K562 (cell line): ENCODE data around the gene TWIST1. TPM values are rescaled to one million over a fixed set of nuclear protein-coding genes. Genes with fewer than 3 reads are reported as not detected.

Source experiments
- ATAC-seq: fragments of 200-7000 bp; cut with Tn5 transposase; 3 replicates; pipeline ENCODE4 v1.9.1; 2020; ENCODE audit warnings: moderate library complexity
- BruUV-seq: library from RNA; stranded (reverse); fragments of 400-500 nt; replicated peaks from 2 replicates; lab custom pipeline; 2021; lab: Mats Ljungman, UMichigan
- CTCF ChIA-PET: fragments of 300-600 bp; formaldehyde crosslinking; extraction: SDS; loops from one replicate; lab custom pipeline; 2021; ENCODE audit warnings: low intra/inter-chr PET ratio; lab: Yijun Ruan, JAX
- POLR2A ChIA-PET: fragments of 300-600, 350-650 bp; sonication (Branson Sonifier 250); formaldehyde crosslinking; extraction: SDS; loops from one replicate; lab custom pipeline; 2021; ENCODE audit warnings: antibody characterized with exemption, inconsistent platforms; lab: Yijun Ruan, JAX
- DNase-seq, 4 experiments: peaks; one replicate each; pipeline versions ENCODE4 v3.0.0 to v3.0.0-alpha.2; 2011 to 2018; ENCODE audit warnings: low spot score in 3 of 4, mixed read lengths in 3 of 4; ENCODE audit errors: extremely low read depth in 1 of 4
- FAIRE-seq: peaks from 2 replicates; lab custom pipeline; 2011; peaks lifted over from hg19 to GRCh38; lab: Jason Lieb, UNC
- H2AFZ ChIP-seq: 2 replicates; pipeline ENCODE4 v1.6.0; 2011; ENCODE audit warnings: low read depth, low read length, control low read depth, inconsistent platforms
- H3K27ac ChIP-seq: fragments of 200-600 bp; 3 replicates; pipeline ENCODE4 v1.8.0; 2011; ENCODE audit warnings: low read depth, mild to moderate bottlenecking, control low read depth, inconsistent platforms, low read length, moderate library complexity, mixed read lengths; ENCODE audit errors: extremely low read depth
- H3K27me3 ChIP-seq, 2 experiments: fragments of 300-600 bp in 1 of 2; 2 replicates in 1 of 2; 3 replicates in 1 of 2; pipeline versions ENCODE4 v1.6.0 to v1.8.0; 2011; ENCODE audit warnings: inconsistent platforms in 2 of 2, low read length in 2 of 2, mild to moderate bottlenecking in 1 of 2, mixed read lengths in 1 of 2, moderate library complexity in 1 of 2; ENCODE audit not compliant: control insufficient read depth in 2 of 2, insufficient read depth in 2 of 2
- H3K36me3 ChIP-seq: fragments of 300-600 bp; 3 replicates; pipeline ENCODE4 v1.8.0; 2011; ENCODE audit warnings: mild to moderate bottlenecking, low read length, inconsistent platforms; ENCODE audit not compliant: control insufficient read depth, insufficient read depth
- H3K4me1 ChIP-seq, 2 experiments: fragments of 200-600 bp in 1 of 2; replicated peaks in 1 of 2; 2 replicates in 1 of 2; 3 replicates in 1 of 2; pipeline versions ENCODE4 v1.5.1 to v1.8.0; 2011; ENCODE audit warnings: inconsistent platforms in 2 of 2, low read length in 2 of 2, mild to moderate bottlenecking in 1 of 2, mixed read lengths in 1 of 2, moderate library complexity in 1 of 2; ENCODE audit not compliant: control insufficient read depth in 2 of 2, insufficient read depth in 2 of 2
- H3K4me2 ChIP-seq: 2 replicates; pipeline ENCODE4 v1.6.1; 2011; ENCODE audit warnings: low read length, control low read depth, inconsistent platforms, mixed read lengths; ENCODE audit not compliant: insufficient read depth
- H3K4me3 ChIP-seq: fragments of 200-600 bp; sonication (generic), shearing (Covaris generic); 2 replicates; pipeline ENCODE4 v1.5.1; 2016; ENCODE audit warnings: control low read depth, inconsistent platforms
- H3K79me2 ChIP-seq: fragments of 200-600 bp; 3 replicates; pipeline ENCODE4 v1.8.0; 2011; ENCODE audit warnings: low read length, inconsistent platforms; ENCODE audit not compliant: control insufficient read depth, insufficient read depth
- H3K9ac ChIP-seq, 2 experiments: 2 replicates each; pipeline versions ENCODE4 v1.6.0 to v1.6.1; 2011; ENCODE audit warnings: low read depth in 2 of 2, low read length in 2 of 2, control low read depth in 1 of 2, inconsistent platforms in 1 of 2, mild to moderate bottlenecking in 1 of 2, mixed read lengths in 1 of 2; ENCODE audit not compliant: insufficient read depth in 1 of 2
- H3K9me1 ChIP-seq: one replicate; pipeline ENCODE4 v1.6.0; 2011; ENCODE audit warnings: inconsistent platforms, mild to moderate bottlenecking, low read length, moderate library complexity; ENCODE audit not compliant: control insufficient read depth, insufficient read depth
- H3K9me3 ChIP-seq: replicated peaks from 2 replicates; pipeline ENCODE4 v1.5.1; 2011; ENCODE audit warnings: low read depth, low read length, inconsistent platforms; ENCODE audit not compliant: control insufficient read depth, insufficient read depth
- H4K20me1 ChIP-seq: replicated peaks from 2 replicates; pipeline ENCODE4 v1.6.1; 2011; ENCODE audit warnings: low read length, inconsistent platforms, mixed read lengths; ENCODE audit not compliant: control insufficient read depth, insufficient read depth
- CEBPB ChIP-seq: fragments of 450-650 bp; IDR thresholded peaks from 2 replicates; pipeline ENCODE4 v1.6.1; 2016; ENCODE audit warnings: missing genetic modification characterization, missing compliant biosample characterization
- FIP1L1 ChIP-seq: fragments of 200-400 bp; formaldehyde crosslinking; IDR thresholded peaks from 2 replicates; pipeline ENCODE4 v1.6.1; 2018; ENCODE audit warnings: mild to moderate bottlenecking, low read depth, low read length; ENCODE audit not compliant: poor library complexity, severe bottlenecking
- HNRNPH1 ChIP-seq: fragments of 200-400 bp; formaldehyde crosslinking; optimal IDR thresholded peaks from 2 replicates; pipeline ENCODE3; 2017; ENCODE audit warnings: low read depth, mild to moderate bottlenecking, low read length, moderate library complexity
- HOXB6 ChIP-seq: fragments of 250-450 bp; sonication (Bioruptor Pico); IDR thresholded peaks from 2 replicates; pipeline ENCODE4 v1.5.1; 2022; ENCODE audit warnings: mild to moderate bottlenecking, borderline replicate concordance
- MYNN ChIP-seq, 2 experiments: sonication (generic); formaldehyde crosslinking in 1 of 2; IDR thresholded peaks; 2 replicates each; pipeline versions ENCODE4 v1.5.0 to v1.6.1; 2016 to 2020; ENCODE audit warnings: antibody characterized with exemption in 1 of 2, missing genetic modification reagents in 1 of 2
- PATZ1 ChIP-seq: fragments of 250-450 bp; sonication (Bioruptor Pico); IDR thresholded peaks from 2 replicates; pipeline ENCODE4 v1.5.0; 2020; ENCODE audit warnings: mild to moderate bottlenecking, borderline replicate concordance
- PYGO2 ChIP-seq: fragments of 450-650 bp; IDR thresholded peaks from 2 replicates; pipeline ENCODE4 v1.6.1; 2016; ENCODE audit warnings: mild to moderate bottlenecking, missing genetic modification characterization, moderate library complexity, missing compliant biosample characterization
- RB1 ChIP-seq: fragments of 450-650 bp; IDR thresholded peaks from 2 replicates; pipeline ENCODE4 v1.6.1; 2017; ENCODE audit warnings: low read depth, mild to moderate bottlenecking
- SUPT5H ChIP-seq: fragments of 450-650 bp; IDR thresholded peaks from 2 replicates; pipeline ENCODE4 v1.6.1; 2016
- WHSC1 ChIP-seq: IDR thresholded peaks from one replicate; pipeline ENCODE4 v1.6.1; 2012; ENCODE audit warnings: low read length, control low read depth, inconsistent platforms
- ZNF282 ChIP-seq: sonication (generic); formaldehyde crosslinking; IDR thresholded peaks from 2 replicates; pipeline ENCODE4 v1.8.1; 2023; ENCODE audit warnings: missing genetic modification reagents
- ZNF444 ChIP-seq: fragments of 250-450 bp; sonication (Bioruptor Pico); IDR thresholded peaks from 2 replicates; pipeline ENCODE4 v1.4.0; 2020; ENCODE audit warnings: mild to moderate bottlenecking, moderate library complexity
- ZNF655 ChIP-seq: fragments of 250-450 bp; sonication (Bioruptor Pico); IDR thresholded peaks from 2 replicates; pipeline ENCODE4 v1.5.0; 2021
- ZNF77 ChIP-seq: fragments of 250-450 bp; sonication (Bioruptor Pico); IDR thresholded peaks from 2 replicates; pipeline ENCODE4 v1.5.0; 2020
- WGBS: fragments of 100-300 bp; shearing (Covaris generic); methylation state at CpG from one replicate; pipeline ENCODE4 v1.1.6; 2016; ENCODE audit warnings: low coverage, mixed read lengths; ENCODE audit not compliant: insufficient coverage; ENCODE audit errors: missing lambda C conversion rate; 5-methylcytosine and 5-hydroxymethylcytosine counted together
- in situ Hi-C: fragments of 300-500 bp; cut with MboI; formaldehyde crosslinking; loops from 4 replicates; pipeline ENCODE4 v1.15.0; 2018; ENCODE audit warnings: inconsistent platforms, mixed read lengths
- intact Hi-C: fragments of 100-400 bp; cut with micrococcal nuclease; formaldehyde crosslinking; loops from 2 replicates; pipeline ENCODE4 v1.14.2; 2022
- polyA plus RNA-seq, 8 experiments: library from polyadenylated mRNA; depleted of rRNA in 4 of 8; stranded (reverse) in 5 of 8; unstranded in 3 of 8; fragments of >200 nt; fragmentation: Nextera tagmentation in 2 of 8; fragmentation: Illumina TruSeq in 1 of 8; extraction: Ambion mirVana in 2 of 8; extraction: Trizol in 1 of 8; gene quantifications; 2 replicates each; pipeline versions ENCODE4 v1.2.1 to v1.2.3, GENCODE V29; 2011 to 2014; ENCODE audit warnings: inconsistent platforms in 1 of 8, missing spikeins in 1 of 8
- total RNA-seq, 7 experiments: library from RNA; depleted of rRNA in 6 of 7; stranded (reverse); fragments of >200 nt in 6 of 7; fragmentation: Illumina TruSeq in 2 of 7; extraction: Trizol in 2 of 7; gene quantifications; 2 replicates each; pipeline versions ENCODE4 v1.2.1 to v1.2.3, GENCODE V29; 2011 to 2021; ENCODE audit warnings: low replicate concordance in 1 of 7

TWIST1 gene
- total and polyA plus RNA-seq, 9 of the 15 experiments (the other 6 are each of a cell fraction or from before 2014, with no cell fraction given), result 0.10 to 0.86 (median 0.15) TPM; not detected in 2

- H3K9ac ChIP-seq, result no peak overlapping the region
- no peaks in the 10 kb centered on the region for H3K79me2 ChIP-seq
- no peaks in the 10 kb centered on the region for H3K9me1 ChIP-seq
- no peaks in the 10 kb centered on the region for H3K36me3 ChIP-seq
- H3K27me3 ChIP-seq, result no peaks in the 10 kb centered on the region
- no peak overlapping the region for H2AFZ ChIP-seq
- FAIRE-seq (no peak), ATAC-seq (no peak), DNase-seq (no peak)
- TF ChIP-seq PATZ1 (CRISPR knock-in tag) (no peak), SUPT5H (no peak), ZNF77 (CRISPR knock-in tag) (no peak), CEBPB (tag) (no peak), ZNF282 (CRISPR knock-in tag) (no peak), WHSC1 (no peak), ZNF655 (no peak), MYNN (IDR thresholded peaks at IDR 0.05) (no peak), MYNN (CRISPR knock-in tag; IDR thresholded peaks at IDR 0.05) (no peak), RB1 (no peak), FIP1L1 (no peak), PYGO2 (no peak), ZNF444 (no peak), HOXB6 (CRISPR knock-in tag) (no peak), HNRNPH1 (no peak)
- no peak overlapping the region for H3K27ac ChIP-seq
- POLR2A ChIA-PET, result no interaction called here
- CTCF ChIA-PET, result no interaction called here
- H4K20me1 ChIP-seq, result no peaks in the 10 kb centered on the region
- H3K4me1 ChIP-seq, result no peaks in the 10 kb centered on the region
- under 1% methylated on average over 19 of the region's 19 CpGs for WGBS
- no peak overlapping the region for H3K4me2 ChIP-seq
- in situ Hi-C loops (no loop called here), intact Hi-C loops (no loop called here)
- H3K4me3 ChIP-seq, result no peak overlapping the region
- no peaks in the 10 kb centered on the region for H3K9me3 ChIP-seq
- BruUV-seq, result no TSS peak
These were observed 28.1 kb upstream of the TWIST1 start for GRCh38 chr7:19145434-19146115.
